Subcutaneous adipose tissue (tissue), 4 donors: ENCODE results near the gene CNTN4. TPM values are rescaled to one million over a fixed set of nuclear protein-coding genes. Genes with fewer than 3 reads are reported as not detected.

Source experiments
- CTCF ChIP-seq: fragments of 450-650 bp; IDR thresholded peaks from one replicate; pipeline ENCODE4 v1.5.1; 2016; ENCODE audit warnings: low read depth, mild to moderate bottlenecking, control low read depth, antibody characterized with exemption, moderate library complexity
- total RNA-seq, 4 donors: library from RNA; depleted of rRNA; stranded (reverse); fragments of >200 nt; gene quantifications; one replicate each; pipeline ENCODE4 v1.1.0, GENCODE V29; 2016

Gene CNTN4
- total RNA-seq, 4 donors from 2014 or later = 4.2 to 10.5 (median 4.6) TPM

- no peak for TF ChIP-seq CTCF
These were observed 772.2 kb downstream of the CNTN4 start for GRCh38 chr3:2870724-2871333.

- no peak for TF ChIP-seq CTCF
These were observed 774.2 kb downstream of the CNTN4 start for GRCh38 chr3:2872884-2873283.

- no peak for TF ChIP-seq CTCF
These were observed 775.3 kb downstream of the CNTN4 start for GRCh38 chr3:2873986-2874385.

GRCh38 chr3:2875699-2876098, 777.0 kb downstream of the CNTN4 start:
- no peak for TF ChIP-seq CTCF

- no peak for TF ChIP-seq CTCF
These were observed 777.7 kb downstream of the CNTN4 start for GRCh38 chr3:2876362-2876761.

- TF ChIP-seq CTCF = no peak
These were observed 780.4 kb downstream of the CNTN4 start for GRCh38 chr3:2879023-2879422.

GRCh38 chr3:2879587-2879986, 780.9 kb downstream of the CNTN4 start:
- no peak for TF ChIP-seq CTCF
